Measurements from ENCODE around the gene PPP1R14B.

Gene PPP1R14B

DNA sequence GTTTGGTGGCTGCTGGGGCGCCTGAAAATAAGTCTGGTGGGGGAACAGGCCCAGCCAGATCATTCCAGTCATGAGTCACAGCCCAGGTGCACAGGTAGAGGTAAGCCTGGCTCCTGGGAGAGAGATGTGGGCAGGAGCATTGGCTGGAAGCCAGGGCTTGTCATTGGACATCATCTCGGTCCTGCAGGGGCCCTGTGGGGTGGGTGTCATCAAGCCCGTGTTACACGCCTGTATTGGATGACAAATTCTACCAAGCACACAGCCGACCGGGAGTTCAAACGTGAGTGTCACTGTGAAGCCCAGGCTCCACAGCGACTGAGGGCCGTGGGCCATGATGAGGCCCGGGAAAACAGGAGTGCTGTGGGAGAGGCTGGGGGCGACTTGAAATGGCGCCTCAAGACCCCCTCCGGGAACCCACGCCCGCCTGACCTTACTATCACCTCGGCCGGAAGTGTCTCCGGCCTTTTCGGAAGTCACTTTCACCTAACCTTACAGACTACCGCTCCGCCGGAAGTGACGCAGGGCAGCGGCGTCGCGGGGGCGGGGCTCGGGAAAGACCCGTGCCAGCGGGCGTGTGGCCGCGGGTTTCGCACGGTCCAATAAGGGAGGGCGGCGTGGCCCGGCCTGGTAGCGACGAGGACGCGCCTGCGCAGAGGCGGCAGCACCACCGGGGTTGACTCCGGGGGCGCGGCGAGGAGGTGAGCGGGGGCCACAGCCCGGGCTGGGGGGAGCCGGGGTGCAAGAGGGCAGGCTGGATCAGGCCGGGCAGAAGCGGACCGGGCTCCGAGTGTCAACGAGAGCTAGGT lies 6.1 kb downstream of the PPP1R14B start, which contains the start of gene FKBP2:
Gene FKBP2 (plus strand): TSS at position 661 of the 806 bp plus-strand sequence. CDS start 1,293 bp downstream, outside the sequence.
- intact Hi-C loops (cut with DNase I; ENCODE audit: low total_unique reads), result no loop called here
- H3K27ac ChIP-seq, result peak within 1 kb of the TSS; percentile 87 to 97
- H3K27me3 ChIP-seq, result no peaks in the 10 kb centered on the region
- H3K4me1 ChIP-seq, result peaks cover 3 to 53% (median 42%) of the 10 kb centered on the region in 4 donors
- peak; percentile 97 to 99 for DNase-seq
- TF ChIP-seq, protein P1, sequence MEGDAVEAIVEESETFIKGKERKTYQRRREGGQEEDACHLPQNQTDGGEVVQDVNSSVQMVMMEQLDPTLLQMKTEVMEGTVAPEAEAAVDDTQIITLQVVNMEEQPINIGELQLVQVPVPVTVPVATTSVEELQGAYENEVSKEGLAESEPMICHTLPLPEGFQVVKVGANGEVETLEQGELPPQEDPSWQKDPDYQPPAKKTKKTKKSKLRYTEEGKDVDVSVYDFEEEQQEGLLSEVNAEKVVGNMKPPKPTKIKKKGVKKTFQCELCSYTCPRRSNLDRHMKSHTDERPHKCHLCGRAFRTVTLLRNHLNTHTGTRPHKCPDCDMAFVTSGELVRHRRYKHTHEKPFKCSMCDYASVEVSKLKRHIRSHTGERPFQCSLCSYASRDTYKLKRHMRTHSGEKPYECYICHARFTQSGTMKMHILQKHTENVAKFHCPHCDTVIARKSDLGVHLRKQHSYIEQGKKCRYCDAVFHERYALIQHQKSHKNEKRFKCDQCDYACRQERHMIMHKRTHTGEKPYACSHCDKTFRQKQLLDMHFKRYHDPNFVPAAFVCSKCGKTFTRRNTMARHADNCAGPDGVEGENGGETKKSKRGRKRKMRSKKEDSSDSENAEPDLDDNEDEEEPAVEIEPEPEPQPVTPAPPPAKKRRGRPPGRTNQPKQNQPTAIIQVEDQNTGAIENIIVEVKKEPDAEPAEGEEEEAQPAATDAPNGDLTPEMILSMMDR (IDR thresholded peaks at IDR 0.05), result no peak
- peak within 1 kb of the TSS; percentile 62 to 98 for H3K4me3 ChIP-seq
- H3K9me3 ChIP-seq, result no peaks in the 10 kb centered on the region
- peaks cover 6 to 44% (median 16%) of the 10 kb centered on the region in 3 donors for H3K36me3 ChIP-seq

DNA sequence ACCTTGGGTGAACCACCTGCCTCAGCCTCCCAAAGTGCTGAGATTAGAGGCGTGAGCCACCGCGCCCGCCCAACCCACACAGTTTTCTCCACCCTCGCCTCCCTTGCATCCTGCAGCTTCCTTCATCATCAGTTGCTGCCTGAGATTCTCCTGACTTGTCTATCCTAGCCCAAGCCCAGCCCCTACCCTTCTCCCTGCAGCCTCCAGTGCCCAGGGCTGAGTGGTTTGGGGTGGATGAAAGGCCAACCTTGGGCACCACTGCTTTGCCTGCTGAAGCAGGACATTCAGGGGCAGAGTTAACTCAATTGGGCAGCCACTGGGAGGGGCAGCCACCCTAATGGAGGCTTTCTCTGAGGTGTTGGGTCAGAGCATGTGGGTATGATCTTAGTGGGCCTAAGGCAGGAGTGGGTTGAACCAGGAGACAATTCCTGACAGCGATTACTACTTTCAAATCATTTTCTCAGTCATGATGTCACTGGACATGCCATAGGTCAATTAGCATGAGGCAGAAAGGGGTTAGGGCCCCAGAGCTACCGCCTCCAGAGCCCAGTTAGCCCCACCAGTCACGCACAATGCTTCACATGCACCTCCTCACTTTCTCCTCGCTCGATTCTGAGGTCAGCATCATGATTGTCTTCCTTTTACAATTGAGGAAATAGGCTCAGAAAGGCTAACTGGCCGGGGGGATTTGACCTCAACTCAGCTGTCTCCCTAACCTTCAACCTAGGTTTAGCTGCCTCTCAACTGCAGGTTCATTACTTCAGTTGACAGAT lies 6.9 kb downstream of the PPP1R14B start:
- Histone ChIP-seq H3K4me3 (peak overlapping the region; percentile 62 to 98), H3K36me3 (peaks cover 6 to 44% (median 16%) of the 10 kb centered on the region in 3 donors), H3K4me1 (peaks cover 7 to 53% (median 42%) of the 10 kb centered on the region in 4 donors), H3K9me3 (no peaks in the 10 kb centered on the region), H3K27ac (peak overlapping the region; percentile 87 to 97), H3K27me3 (no peaks in the 10 kb centered on the region)
- intact Hi-C loops (cut with DNase I; ENCODE audit: low total_unique reads), result no loop called here
- TF ChIP-seq, protein P1 (IDR thresholded peaks at IDR 0.05), result no peak
- DNase-seq, result no peak

DNA sequence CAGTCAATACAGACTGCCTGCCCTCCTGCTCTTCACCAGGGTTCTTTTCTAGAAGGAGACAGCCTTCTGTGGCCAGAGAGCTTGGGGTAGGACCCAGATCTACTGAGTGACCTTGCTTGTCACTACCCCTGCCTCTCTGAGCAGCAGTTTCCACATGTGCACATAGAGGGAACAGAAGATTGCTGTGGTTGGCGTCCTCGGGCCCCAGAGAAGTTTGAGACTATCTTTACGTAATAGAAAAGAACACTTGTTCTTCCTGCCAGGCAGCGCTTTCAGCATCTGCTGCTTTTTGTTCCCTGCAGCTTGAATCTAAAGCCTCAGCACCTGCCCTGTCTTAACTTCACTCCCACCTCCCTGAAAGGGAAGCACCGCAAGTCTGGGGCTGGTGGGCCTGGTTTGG lies 7.7 kb downstream of the PPP1R14B start:
- Histone ChIP-seq H3K4me3 (no peak overlapping the region), H3K9me3 (no peaks in the 10 kb centered on the region), H3K36me3 (peaks cover 6 to 40% (median 16%) of the 10 kb centered on the region in 3 donors), H3K27me3 (no peaks in the 10 kb centered on the region), H3K27ac (no peak overlapping the region), H3K4me1 (peaks cover 7 to 48% (median 38%) of the 10 kb centered on the region in 4 donors)
- no peak for DNase-seq
- intact Hi-C loops (cut with DNase I; ENCODE audit: low total_unique reads), result no loop called here
- TF ChIP-seq, protein P1 (IDR thresholded peaks at IDR 0.05), result no peak

DNA sequence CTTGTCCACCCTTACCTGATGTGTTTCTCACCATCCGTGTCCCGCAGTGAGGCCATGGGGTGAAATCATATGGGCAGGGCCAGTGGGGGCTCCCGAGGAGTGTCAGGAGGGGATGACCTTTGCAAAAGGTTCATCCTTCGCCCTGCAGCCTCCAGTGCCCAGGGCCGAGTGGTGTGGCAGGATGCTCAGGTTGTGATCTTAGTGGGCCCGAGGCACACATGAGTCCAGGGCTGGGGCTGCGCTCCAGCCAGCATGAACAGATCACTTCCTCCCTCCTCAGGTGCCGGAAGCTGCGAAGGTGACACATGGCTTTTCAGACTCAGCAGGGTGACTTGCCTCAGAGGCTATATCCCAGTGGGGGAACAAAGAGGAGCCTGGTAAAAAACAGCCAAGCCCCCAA lies 8.7 kb downstream of the PPP1R14B start:
- Histone ChIP-seq H3K27me3 (no peaks in the 10 kb centered on the region), H3K27ac (no peak overlapping the region), H3K4me1 (peaks cover 7 to 49% (median 41%) of the 10 kb centered on the region in 4 donors), H3K9me3 (no peaks in the 10 kb centered on the region), H3K36me3 (peaks cover 6 to 31% (median 16%) of the 10 kb centered on the region in 3 donors), H3K4me3 (no peak overlapping the region)
- no peak for DNase-seq
- TF ChIP-seq, protein P1 (IDR thresholded peaks at IDR 0.05), result no peak
- intact Hi-C loops (cut with DNase I; ENCODE audit: low total_unique reads), result no loop called here

DNA sequence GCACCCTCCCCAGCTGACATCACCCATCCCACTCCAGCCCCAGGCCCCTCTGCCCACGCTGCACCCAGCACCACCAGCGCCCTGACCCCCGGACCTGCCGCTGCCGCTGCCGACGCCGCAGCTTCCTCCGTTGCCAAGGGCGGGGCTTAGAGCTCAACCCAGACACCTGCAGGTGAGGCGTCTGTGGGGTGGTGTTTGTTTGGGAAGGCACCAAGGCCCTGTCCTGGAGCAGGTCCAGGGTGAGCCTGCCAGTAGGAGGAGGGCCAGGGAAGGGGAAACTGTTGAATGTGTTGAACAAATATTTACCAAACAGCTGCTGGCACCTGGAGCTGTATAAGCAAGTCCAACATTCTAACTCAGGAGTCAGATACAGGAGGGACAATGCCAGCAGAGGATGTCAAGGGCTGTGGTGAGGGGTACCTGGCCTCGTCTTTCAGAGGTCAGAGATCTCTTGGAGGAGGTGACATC lies 9.2 kb downstream of the PPP1R14B start:
- Histone ChIP-seq H3K4me3 (no peak overlapping the region), H3K27ac (no peak overlapping the region), H3K9me3 (no peaks in the 10 kb centered on the region), H3K27me3 (no peaks in the 10 kb centered on the region), H3K36me3 (peaks cover 6 to 29% (median 16%) of the 10 kb centered on the region in 3 donors), H3K4me1 (peaks cover 7 to 48% (median 40%) of the 10 kb centered on the region in 4 donors)
- DNase-seq, result no peak
- intact Hi-C loops (cut with DNase I; ENCODE audit: low total_unique reads), result no loop called here
- TF ChIP-seq, protein P1 (IDR thresholded peaks at IDR 0.05), result no peak
